IPS-20b (cell line): ENCODE data around the gene COL25A1.

Experiments
- H3K27ac ChIP-seq: one replicate; pipeline ENCODE4 v1.5.1; 2013; ENCODE audit warnings: low read length
- H3K27me3 ChIP-seq: 2 replicates; pipeline ENCODE4 v1.6.1; 2013; ENCODE audit warnings: mild to moderate bottlenecking, low read length, inconsistent platforms; ENCODE audit not compliant: insufficient read depth
- H3K36me3 ChIP-seq: 2 replicates; pipeline ENCODE4 v1.6.1; 2013; ENCODE audit warnings: low read depth, mild to moderate bottlenecking, inconsistent platforms, low read length, moderate library complexity; ENCODE audit not compliant: insufficient read depth
- H3K4me1 ChIP-seq: 2 replicates; pipeline ENCODE4 v1.6.1; 2013; ENCODE audit warnings: mild to moderate bottlenecking, control low read depth, inconsistent platforms, low read length, moderate library complexity; ENCODE audit not compliant: insufficient read depth
- H3K4me3 ChIP-seq: 2 replicates; pipeline ENCODE4 v1.5.1; 2013; ENCODE audit warnings: mild to moderate bottlenecking, low read length, inconsistent platforms
- H3K9ac ChIP-seq: 2 replicates; pipeline ENCODE4 v1.6.1; 2013; ENCODE audit warnings: low read depth, mild to moderate bottlenecking, inconsistent platforms, low read length, moderate library complexity
- H3K9me3 ChIP-seq: 2 replicates; pipeline ENCODE4 v1.6.1; 2013; ENCODE audit warnings: mild to moderate bottlenecking, low read depth, low read length, inconsistent platforms; ENCODE audit not compliant: insufficient read depth

The COL25A1 gene

GRCh38 chr4:108787106-108787505 lies 515.4 kb downstream of the COL25A1 start:
- Histone ChIP-seq H3K4me1 (no peaks in the 10 kb centered on the region), H3K9ac (no peak overlapping the region), H3K27ac (no peak overlapping the region), H3K27me3 (no peaks in the 10 kb centered on the region), H3K4me3 (no peak overlapping the region), H3K9me3 (no peaks in the 10 kb centered on the region), H3K36me3 (no peaks in the 10 kb centered on the region)

GRCh38 chr4:108786351-108786750 lies 516.1 kb downstream of the COL25A1 start:
- Histone ChIP-seq H3K4me3 (no peak overlapping the region), H3K27me3 (no peaks in the 10 kb centered on the region), H3K9me3 (no peaks in the 10 kb centered on the region), H3K9ac (no peak overlapping the region), H3K27ac (no peak overlapping the region), H3K4me1 (no peaks in the 10 kb centered on the region), H3K36me3 (no peaks in the 10 kb centered on the region)

- Histone ChIP-seq H3K27ac (no peak overlapping the region), H3K4me1 (no peaks in the 10 kb centered on the region), H3K4me3 (no peak overlapping the region), H3K36me3 (no peaks in the 10 kb centered on the region), H3K9me3 (no peaks in the 10 kb centered on the region), H3K9ac (no peak overlapping the region), H3K27me3 (no peaks in the 10 kb centered on the region)
These were observed 518.6 kb downstream of the COL25A1 start for GRCh38 chr4:108783665-108784463.

GRCh38 chr4:108779958-108780357 lies 522.5 kb downstream of the COL25A1 start:
- no peaks in the 10 kb centered on the region for H3K36me3 ChIP-seq
- no peaks in the 10 kb centered on the region for H3K9me3 ChIP-seq
- H3K9ac ChIP-seq, result no peak overlapping the region
- H3K4me3 ChIP-seq, result no peak overlapping the region
- H3K27ac ChIP-seq, result no peak overlapping the region
- no peaks in the 10 kb centered on the region for H3K27me3 ChIP-seq
- H3K4me1 ChIP-seq, result no peaks in the 10 kb centered on the region

DNA sequence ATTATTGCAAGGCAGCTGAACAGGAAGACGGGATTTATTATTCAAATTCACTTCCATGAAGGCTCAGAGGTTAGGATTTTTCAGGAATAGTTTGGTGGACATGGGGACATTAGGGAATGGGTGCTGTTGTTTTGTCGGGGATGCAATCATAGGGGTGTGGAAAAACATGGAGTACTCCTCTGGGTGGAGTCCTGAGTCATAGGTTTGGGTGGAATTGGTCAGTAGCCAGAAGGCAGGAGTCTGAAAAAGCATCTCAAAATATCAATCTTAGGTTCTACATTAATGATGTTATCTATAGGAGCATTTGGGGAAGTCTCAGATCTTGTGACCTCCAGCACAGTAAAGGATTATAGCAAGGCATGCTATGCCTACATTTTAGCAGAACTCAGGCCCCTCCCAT lies 525.1 kb downstream of the COL25A1 start:
- H3K9me3 ChIP-seq, result no peaks in the 10 kb centered on the region
- H3K4me1 ChIP-seq, result no peaks in the 10 kb centered on the region
- no peak overlapping the region for H3K27ac ChIP-seq
- H3K36me3 ChIP-seq, result no peaks in the 10 kb centered on the region
- H3K27me3 ChIP-seq, result no peaks in the 10 kb centered on the region
- H3K9ac ChIP-seq, result no peak overlapping the region
- H3K4me3 ChIP-seq, result no peak overlapping the region

GRCh38 chr4:108775921-108776320 lies 526.5 kb downstream of the COL25A1 start:
- Histone ChIP-seq H3K27ac (no peak overlapping the region), H3K9me3 (no peaks in the 10 kb centered on the region), H3K36me3 (no peaks in the 10 kb centered on the region), H3K4me1 (no peaks in the 10 kb centered on the region), H3K4me3 (no peak overlapping the region), H3K9ac (no peak overlapping the region), H3K27me3 (no peaks in the 10 kb centered on the region)

- H3K9ac ChIP-seq, result no peak overlapping the region
- H3K27me3 ChIP-seq, result no peaks in the 10 kb centered on the region
- no peak overlapping the region for H3K27ac ChIP-seq
- no peaks in the 10 kb centered on the region; the same call in 1 of the 2 replicates for H3K4me1 ChIP-seq
- no peaks in the 10 kb centered on the region for H3K9me3 ChIP-seq
- no peaks in the 10 kb centered on the region for H3K36me3 ChIP-seq
- no peak overlapping the region for H3K4me3 ChIP-seq
These were observed 527.5 kb downstream of the COL25A1 start for GRCh38 chr4:108774809-108775530.

GRCh38 chr4:108772402-108772801 lies 530.1 kb downstream of the COL25A1 start:
- H3K9ac ChIP-seq, result no peak overlapping the region
- no peaks in the 10 kb centered on the region for H3K27me3 ChIP-seq
- no peaks in the 10 kb centered on the region for H3K9me3 ChIP-seq
- no peaks in the 10 kb centered on the region for H3K36me3 ChIP-seq
- H3K27ac ChIP-seq, result no peak overlapping the region
- no peak overlapping the region for H3K4me3 ChIP-seq
- H3K4me1 ChIP-seq, result no peaks in the 10 kb centered on the region; the same call in 1 of the 2 replicates

GRCh38 chr4:108766058-108766457 lies 536.4 kb downstream of the COL25A1 start:
- no peaks in the 10 kb centered on the region for H3K9me3 ChIP-seq

GRCh38 chr4:108763986-108764385 lies 538.5 kb downstream of the COL25A1 start:
- H3K36me3 ChIP-seq, result no peaks in the 10 kb centered on the region
- peaks cover 3% of the 10 kb centered on the region; the same call in 1 of the 2 replicates for H3K4me1 ChIP-seq
- no peaks in the 10 kb centered on the region for H3K9me3 ChIP-seq
- H3K9ac ChIP-seq, result no peak overlapping the region
- peaks cover 36% of the 10 kb centered on the region for H3K27me3 ChIP-seq
- H3K27ac ChIP-seq, result no peak overlapping the region
- no peak overlapping the region for H3K4me3 ChIP-seq

More at GRCh38 chr4:108766058-108766457, 536.4 kb downstream of the COL25A1 start:
- Histone ChIP-seq H3K9ac (no peak overlapping the region), H3K27me3 (peaks cover 31% of the 10 kb centered on the region), H3K4me1 (peaks cover 3% of the 10 kb centered on the region; the same call in 1 of the 2 replicates), H3K4me3 (no peak overlapping the region), H3K27ac (no peak overlapping the region), H3K36me3 (no peaks in the 10 kb centered on the region)

DNA sequence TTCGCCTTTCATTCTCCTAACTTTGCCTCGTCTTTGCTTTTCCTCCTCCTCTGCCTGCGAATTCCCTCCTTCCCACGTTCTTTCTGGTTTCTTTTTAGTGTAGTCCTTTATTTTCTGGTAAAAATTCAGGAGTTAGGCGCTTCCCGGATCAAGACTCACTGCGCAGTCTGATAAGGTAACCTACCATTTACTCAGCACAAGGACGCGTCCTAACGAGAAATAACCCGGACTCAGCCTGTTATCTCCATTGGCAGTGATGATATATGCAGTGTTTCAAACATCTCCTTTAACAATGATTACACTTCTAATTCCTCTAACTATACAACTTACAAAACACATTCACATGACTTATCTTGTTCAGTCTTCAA lies 539.2 kb downstream of the COL25A1 start:
- no peaks in the 10 kb centered on the region for H3K9me3 ChIP-seq
- H3K27ac ChIP-seq, result no peak overlapping the region
- peaks cover 3% of the 10 kb centered on the region; the same call in 1 of the 2 replicates for H3K4me1 ChIP-seq
- peak overlapping the region; percentile 80 for H3K4me3 ChIP-seq
- peaks cover 36% of the 10 kb centered on the region for H3K27me3 ChIP-seq
- no peak overlapping the region for H3K9ac ChIP-seq
- no peaks in the 10 kb centered on the region for H3K36me3 ChIP-seq
